ENCODE data around the gene GOLGA7B.

The GOLGA7B gene

DNA sequence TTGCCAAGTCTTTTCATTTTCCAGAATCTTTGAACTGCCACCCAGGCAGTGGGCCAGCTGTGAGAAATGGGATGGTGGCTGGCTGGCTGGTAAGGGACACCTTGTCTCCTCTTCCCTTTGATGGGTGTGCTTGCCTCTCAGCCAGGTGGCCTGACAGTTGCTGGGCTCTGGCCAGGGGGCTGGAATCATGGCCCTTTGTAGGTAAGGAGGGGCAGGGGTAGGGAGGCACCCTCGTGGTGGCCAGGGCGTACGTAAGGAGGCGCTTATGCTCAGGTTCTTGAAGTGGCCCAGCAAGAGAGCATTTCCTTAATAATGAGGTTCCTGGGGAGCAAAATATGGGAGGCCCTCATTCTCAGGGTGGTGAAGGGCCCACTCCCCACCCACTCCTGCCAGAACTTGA is 33.0 kb upstream of the GOLGA7B start:
- no peak for TF ChIP-seq TAF1 (IDR thresholded peaks at IDR 0.05; ENCODE audit: borderline replicate concordance, insufficient read depth, low read length)
- TF ChIP-seq POLR2AphosphoS5 (IDR thresholded peaks at IDR 0.05; ENCODE audit: low read depth, low read length) = no peak
- no peak for TF ChIP-seq FOXP2 (optimal IDR thresholded peaks at IDR 0.05; ENCODE audit: borderline replicate concordance, extremely low read depth, extremely low read length, insufficient read depth)
- TF ChIP-seq, protein P1, sequence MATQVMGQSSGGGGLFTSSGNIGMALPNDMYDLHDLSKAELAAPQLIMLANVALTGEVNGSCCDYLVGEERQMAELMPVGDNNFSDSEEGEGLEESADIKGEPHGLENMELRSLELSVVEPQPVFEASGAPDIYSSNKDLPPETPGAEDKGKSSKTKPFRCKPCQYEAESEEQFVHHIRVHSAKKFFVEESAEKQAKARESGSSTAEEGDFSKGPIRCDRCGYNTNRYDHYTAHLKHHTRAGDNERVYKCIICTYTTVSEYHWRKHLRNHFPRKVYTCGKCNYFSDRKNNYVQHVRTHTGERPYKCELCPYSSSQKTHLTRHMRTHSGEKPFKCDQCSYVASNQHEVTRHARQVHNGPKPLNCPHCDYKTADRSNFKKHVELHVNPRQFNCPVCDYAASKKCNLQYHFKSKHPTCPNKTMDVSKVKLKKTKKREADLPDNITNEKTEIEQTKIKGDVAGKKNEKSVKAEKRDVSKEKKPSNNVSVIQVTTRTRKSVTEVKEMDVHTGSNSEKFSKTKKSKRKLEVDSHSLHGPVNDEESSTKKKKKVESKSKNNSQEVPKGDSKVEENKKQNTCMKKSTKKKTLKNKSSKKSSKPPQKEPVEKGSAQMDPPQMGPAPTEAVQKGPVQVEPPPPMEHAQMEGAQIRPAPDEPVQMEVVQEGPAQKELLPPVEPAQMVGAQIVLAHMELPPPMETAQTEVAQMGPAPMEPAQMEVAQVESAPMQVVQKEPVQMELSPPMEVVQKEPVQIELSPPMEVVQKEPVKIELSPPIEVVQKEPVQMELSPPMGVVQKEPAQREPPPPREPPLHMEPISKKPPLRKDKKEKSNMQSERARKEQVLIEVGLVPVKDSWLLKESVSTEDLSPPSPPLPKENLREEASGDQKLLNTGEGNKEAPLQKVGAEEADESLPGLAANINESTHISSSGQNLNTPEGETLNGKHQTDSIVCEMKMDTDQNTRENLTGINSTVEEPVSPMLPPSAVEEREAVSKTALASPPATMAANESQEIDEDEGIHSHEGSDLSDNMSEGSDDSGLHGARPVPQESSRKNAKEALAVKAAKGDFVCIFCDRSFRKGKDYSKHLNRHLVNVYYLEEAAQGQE (IDR thresholded peaks at IDR 0.05; ENCODE audit: insufficient read depth in 1 of 2, low read depth in 2 of 2, low read length in 2 of 2) = no peak
- TF ChIP-seq SIN3A (IDR thresholded peaks at IDR 0.05; ENCODE audit: borderline replicate concordance, insufficient read depth, low read length) = no peak

- TF ChIP-seq POLR2AphosphoS5 (IDR thresholded peaks at IDR 0.05; ENCODE audit: low read depth, low read length) (no peak), TAF1 (IDR thresholded peaks at IDR 0.05; ENCODE audit: borderline replicate concordance, insufficient read depth, low read length) (no peak), SIN3A (IDR thresholded peaks at IDR 0.05; ENCODE audit: borderline replicate concordance, insufficient read depth, low read length) (no peak), FOXP2 (optimal IDR thresholded peaks at IDR 0.05; ENCODE audit: borderline replicate concordance, extremely low read depth, extremely low read length, insufficient read depth) (no peak)
- TF ChIP-seq, protein P1 (IDR thresholded peaks at IDR 0.05; ENCODE audit: insufficient read depth in 1 of 2, low read depth in 2 of 2, low read length in 2 of 2) = no peak
Measured at GRCh38 chr10:97818572-97818971, 31.1 kb upstream of the GOLGA7B start.

DNA sequence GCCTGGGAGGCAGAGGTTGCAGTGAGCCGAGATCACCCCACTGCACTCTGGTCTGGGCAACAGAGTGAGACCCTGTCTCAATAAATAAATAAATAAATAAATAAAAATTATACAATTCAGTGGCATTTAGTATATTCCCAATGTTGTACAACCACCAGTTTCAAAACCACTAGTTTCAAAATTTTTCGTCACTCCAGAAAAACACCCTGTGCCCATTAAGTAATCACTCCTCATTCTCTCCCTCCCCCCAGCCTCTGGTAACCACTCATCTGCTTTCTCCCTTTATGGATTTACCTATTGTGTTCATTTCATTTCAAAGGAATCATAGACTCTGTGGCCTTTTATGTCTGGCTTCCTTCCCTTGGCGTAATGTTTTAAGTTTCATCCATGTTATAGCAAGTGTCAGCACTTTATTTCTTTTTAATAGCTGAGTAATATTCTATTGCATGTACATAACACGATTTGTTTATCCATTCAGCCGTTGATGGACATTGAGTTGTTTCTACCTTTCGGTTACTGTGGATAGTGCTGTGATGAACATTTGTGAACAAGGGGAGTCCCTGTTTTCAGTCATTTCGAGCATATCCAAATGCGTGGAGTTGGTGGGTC is 29.4 kb upstream of the GOLGA7B start:
- TF ChIP-seq POLR2AphosphoS5 (IDR thresholded peaks at IDR 0.05; ENCODE audit: low read depth, low read length) (no peak), FOXP2 (optimal IDR thresholded peaks at IDR 0.05; ENCODE audit: borderline replicate concordance, extremely low read depth, extremely low read length, insufficient read depth) (no peak), SIN3A (IDR thresholded peaks at IDR 0.05; ENCODE audit: borderline replicate concordance, insufficient read depth, low read length) (no peak), TAF1 (IDR thresholded peaks at IDR 0.05; ENCODE audit: borderline replicate concordance, insufficient read depth, low read length) (no peak)
- TF ChIP-seq, protein P1 (IDR thresholded peaks at IDR 0.05; ENCODE audit: insufficient read depth in 1 of 2, low read depth in 2 of 2, low read length in 2 of 2) = no peak

DNA sequence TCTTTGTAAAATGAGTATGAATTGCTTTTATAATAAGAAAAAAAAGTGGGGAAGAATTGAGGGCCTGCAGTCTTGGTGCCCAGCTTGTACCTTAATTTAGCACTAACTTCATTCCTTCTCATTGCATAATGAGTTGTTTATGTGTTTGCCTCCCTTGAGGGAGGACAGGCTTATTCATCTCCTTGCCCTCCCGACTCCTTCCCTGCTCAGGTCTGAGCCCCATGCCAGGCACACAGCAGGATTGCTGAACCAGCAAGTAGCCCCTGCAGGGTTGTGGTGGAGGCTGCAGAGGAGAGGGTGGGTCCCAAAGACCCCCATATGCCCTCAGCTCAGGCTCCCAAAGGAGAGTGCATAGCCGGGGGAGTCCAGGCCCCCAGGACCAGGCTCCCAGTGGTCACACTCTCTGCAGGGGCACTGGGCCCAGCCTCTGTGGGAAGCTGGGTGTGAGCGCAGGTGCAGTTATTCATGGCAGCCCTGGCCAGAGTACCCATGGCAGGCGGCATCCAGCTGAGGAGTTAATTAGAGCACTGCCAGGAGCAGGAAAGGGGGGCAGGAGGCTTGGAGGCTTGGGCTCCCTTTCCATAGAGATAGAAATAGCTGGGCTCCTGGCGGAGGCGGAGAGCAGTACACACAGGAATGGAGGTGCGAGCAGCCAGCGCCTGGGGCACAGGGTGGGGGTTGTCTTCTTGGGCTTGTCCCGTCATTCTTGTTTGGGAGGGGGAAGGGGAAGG is 28.2 kb upstream of the GOLGA7B start:
- TF ChIP-seq POLR2AphosphoS5 (IDR thresholded peaks at IDR 0.05; ENCODE audit: low read depth, low read length) = no peak
- TF ChIP-seq FOXP2 (optimal IDR thresholded peaks at IDR 0.05; ENCODE audit: borderline replicate concordance, extremely low read depth, extremely low read length, insufficient read depth) = no peak
- no peak for TF ChIP-seq SIN3A (IDR thresholded peaks at IDR 0.05; ENCODE audit: borderline replicate concordance, insufficient read depth, low read length)
- TF ChIP-seq, protein P1 (IDR thresholded peaks at IDR 0.05; ENCODE audit: insufficient read depth in 1 of 2, low read depth in 2 of 2, low read length in 2 of 2) = no peak
- no peak for TF ChIP-seq TAF1 (IDR thresholded peaks at IDR 0.05; ENCODE audit: borderline replicate concordance, insufficient read depth, low read length)
